Measurements from ENCODE around the gene KCNIP1. TPM values are rescaled to one million over a fixed set of nuclear protein-coding genes. Genes with fewer than 3 reads are reported as not detected.

KCNIP1 gene
- total RNA-seq, 1 experiment from 2014 or later: not detected

- in situ Hi-C loops (cut with HindIII; ENCODE audit: low pct_unique_long_range_greater_than_20kb, low sequenced_read_pairs): no loop called here
- CTCF ChIA-PET: no interaction called here
- Histone ChIP-seq H3K27ac (ENCODE audit: low read length) (no peak overlapping the region), H3K9me3 (ENCODE audit: control insufficient read depth, insufficient read depth, low read depth, low read length) (no peaks in the 10 kb centered on the region), H3K4me1 (ENCODE audit: control insufficient read depth, insufficient read depth, low read length) (no peaks in the 10 kb centered on the region), H3K4me3 (ENCODE audit: low read depth in 2 of 2, low read length in 2 of 2) (no peak overlapping the region), H3K27me3 (ENCODE audit: control insufficient read depth, insufficient read depth, low read length) (peaks cover 3% of the 10 kb centered on the region; the same call in 1 of the 2 replicates), H3K36me3 (ENCODE audit: control insufficient read depth, insufficient read depth, low read length) (no peaks in the 10 kb centered on the region)
- ATAC-seq: no peak
- POLR2A ChIA-PET: no interaction called here
- no TSS peak for BruUV-seq (replicated peaks)
- intact Hi-C loops (cut with micrococcal nuclease; ENCODE audit: unreplicated experiment): no loop called here
- TF ChIP-seq CTCF (IDR thresholded peaks at IDR 0.05) (no peak), POLR2AphosphoS5 (IDR thresholded peaks at IDR 0.05; ENCODE audit: low read depth, low read length) (no peak), REST (IDR thresholded peaks at IDR 0.05; ENCODE audit: insufficient read depth in 1 of 2, low read depth in 2 of 2, low read length in 1 of 2) (no peak), SIN3A (IDR thresholded peaks at IDR 0.05; ENCODE audit: borderline replicate concordance, insufficient read depth, low read depth, low read length) (no peak), TCF7L2 (IDR thresholded peaks at IDR 0.05; ENCODE audit: low read depth, low read length) (no peak)
- DNase-seq (ENCODE audit: low read depth, low spot score): no peak
Measured at GRCh38 chr5:170486371-170486770, 17.4 kb upstream of the KCNIP1 start.

- Histone ChIP-seq H3K4me3 (ENCODE audit: low read depth in 2 of 2, low read length in 2 of 2) (no peak overlapping the region), H3K27ac (ENCODE audit: low read length) (no peak overlapping the region), H3K4me1 (ENCODE audit: control insufficient read depth, insufficient read depth, low read length) (no peaks in the 10 kb centered on the region), H3K9me3 (ENCODE audit: control insufficient read depth, insufficient read depth, low read depth, low read length) (no peaks in the 10 kb centered on the region), H3K27me3 (ENCODE audit: control insufficient read depth, insufficient read depth, low read length) (no peaks in the 10 kb centered on the region), H3K36me3 (ENCODE audit: control insufficient read depth, insufficient read depth, low read length) (no peaks in the 10 kb centered on the region)
- intact Hi-C loops (cut with micrococcal nuclease; ENCODE audit: unreplicated experiment) (no loop called here), in situ Hi-C loops (cut with HindIII; ENCODE audit: low pct_unique_long_range_greater_than_20kb, low sequenced_read_pairs) (no loop called here)
- ATAC-seq (no peak), DNase-seq (ENCODE audit: low read depth, low spot score) (no peak)
- ChIA-PET POLR2A (no interaction called here), CTCF (no interaction called here)
- no TSS peak for BruUV-seq (replicated peaks)
- TF ChIP-seq SIN3A (IDR thresholded peaks at IDR 0.05; ENCODE audit: borderline replicate concordance, insufficient read depth, low read depth, low read length) (no peak), TCF7L2 (IDR thresholded peaks at IDR 0.05; ENCODE audit: low read depth, low read length) (no peak), POLR2AphosphoS5 (IDR thresholded peaks at IDR 0.05; ENCODE audit: low read depth, low read length) (no peak), CTCF (IDR thresholded peaks at IDR 0.05) (no peak)
Measured at GRCh38 chr5:170488570-170488969, 15.2 kb upstream of the KCNIP1 start.

Data from Panc1 (cell line).